GOT3 (cell line): ENCODE data around the gene OR2AT4.
"Not testable (repeated sequence)": the region's sequence is repeated elsewhere in the genome, so short reads cannot be mapped to it uniquely, and the experiment has no call there.

Experiments used
- DNase-seq: peaks from one replicate; lab custom pipeline; 2025; ENCODE audit warnings: mixed read lengths; lab: John Stamatoyannopoulos, UW

The OR2AT4 gene

DNA sequence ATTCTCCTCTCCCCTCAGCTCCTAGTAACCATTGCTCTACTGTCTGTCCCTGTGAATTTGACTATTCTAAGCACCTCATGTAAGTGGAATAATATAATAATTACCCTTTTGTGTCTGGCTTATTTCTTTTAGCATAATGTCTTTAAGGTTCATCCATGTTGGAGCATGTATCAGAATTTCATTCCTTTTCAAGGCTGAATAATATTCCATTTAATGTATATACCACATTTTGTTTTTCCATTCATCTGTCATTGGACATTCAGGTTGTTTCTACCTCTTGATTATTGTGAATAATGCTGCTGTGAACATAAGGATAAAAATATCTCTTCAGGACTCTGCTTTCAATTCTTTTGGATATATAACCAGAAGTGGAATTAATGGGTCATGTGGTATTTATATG lies 28.1 kb downstream of the OR2AT4 start:
- no peak for DNase-seq

DNA sequence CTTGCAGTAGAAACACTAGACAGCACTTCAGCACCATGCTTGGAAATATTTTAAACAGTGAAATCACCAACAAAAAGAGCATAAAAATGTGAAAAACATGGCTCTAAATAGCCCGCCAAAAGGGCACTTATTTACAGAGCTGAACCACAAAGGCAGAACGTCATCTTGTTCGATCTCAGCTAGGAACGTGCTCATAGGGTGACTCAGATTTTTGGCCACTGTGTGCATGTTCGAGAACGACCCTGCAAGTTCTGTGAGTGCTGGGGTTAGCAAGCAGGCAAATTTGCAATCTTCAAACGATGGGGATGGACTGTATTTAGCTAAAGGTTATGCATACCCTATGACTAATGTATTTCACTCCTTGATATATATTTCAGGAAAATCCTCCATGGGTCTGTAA lies 30.6 kb downstream of the OR2AT4 start:
- no peak for DNase-seq

DNA sequence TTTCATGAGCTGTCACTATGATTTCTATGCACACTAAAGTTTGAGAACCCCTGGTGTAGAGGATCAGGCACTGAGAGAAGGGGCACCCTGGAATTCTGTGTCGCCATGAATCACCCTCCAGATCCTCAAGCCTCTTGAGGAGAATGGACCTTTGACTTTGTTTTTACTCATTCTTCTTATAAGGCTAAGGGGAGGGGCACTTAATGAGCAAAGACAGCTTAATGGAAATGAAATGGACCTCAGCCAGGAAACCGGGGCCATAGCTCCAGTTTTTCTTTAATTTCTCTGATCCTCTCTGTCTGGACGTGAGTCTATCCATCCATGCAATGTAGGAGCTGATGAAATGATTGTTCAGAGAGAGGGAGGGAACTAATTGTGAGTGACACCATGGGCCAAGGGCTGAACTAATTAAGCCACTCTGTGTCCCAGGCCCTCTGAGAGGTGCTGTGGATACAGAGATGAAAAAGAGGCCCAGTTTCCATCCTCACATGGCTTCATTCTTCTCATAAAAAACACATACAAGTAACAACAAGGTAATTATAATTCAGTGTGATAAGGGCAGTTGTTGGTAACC lies 32.8 kb downstream of the OR2AT4 start:
- no peak for DNase-seq

DNA sequence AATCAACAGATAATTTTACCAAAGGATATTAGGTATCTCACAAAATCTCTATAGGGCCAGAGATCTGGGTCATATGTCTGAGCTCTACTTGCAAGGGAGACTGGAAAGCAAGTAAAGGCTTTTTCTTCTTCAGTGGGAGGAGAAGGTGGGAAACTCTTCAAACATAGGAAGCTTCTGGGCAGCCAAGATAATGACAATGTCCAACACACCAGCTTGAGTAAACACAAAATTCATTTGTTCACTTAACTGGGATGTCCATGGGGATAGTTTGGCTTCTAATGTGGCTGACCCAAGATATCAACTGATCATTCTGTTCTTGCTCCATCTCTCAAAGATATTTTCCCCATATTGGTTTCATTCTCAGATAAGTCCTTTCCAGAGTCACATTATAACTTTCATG lies 37.4 kb downstream of the OR2AT4 start:
- no peak for DNase-seq

DNA sequence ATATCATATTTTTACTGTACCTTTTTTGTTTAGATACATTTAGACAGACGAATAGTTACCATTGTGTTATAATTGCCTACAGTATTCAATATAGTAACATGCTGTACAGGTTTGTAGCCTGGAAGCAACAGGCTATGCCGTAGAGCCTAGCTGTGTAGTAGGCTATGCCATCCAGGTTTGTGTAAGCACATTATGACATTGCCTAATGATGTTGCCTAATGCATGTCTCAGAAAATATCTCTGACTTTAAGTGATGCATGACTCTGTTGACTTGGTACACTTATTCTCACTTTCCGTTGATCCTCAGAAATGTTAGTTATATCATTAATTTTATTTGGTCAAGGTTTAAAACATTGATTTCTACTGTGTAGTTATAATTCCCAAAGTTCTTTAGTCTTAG lies 39.9 kb downstream of the OR2AT4 start:
- no peak for DNase-seq

DNA sequence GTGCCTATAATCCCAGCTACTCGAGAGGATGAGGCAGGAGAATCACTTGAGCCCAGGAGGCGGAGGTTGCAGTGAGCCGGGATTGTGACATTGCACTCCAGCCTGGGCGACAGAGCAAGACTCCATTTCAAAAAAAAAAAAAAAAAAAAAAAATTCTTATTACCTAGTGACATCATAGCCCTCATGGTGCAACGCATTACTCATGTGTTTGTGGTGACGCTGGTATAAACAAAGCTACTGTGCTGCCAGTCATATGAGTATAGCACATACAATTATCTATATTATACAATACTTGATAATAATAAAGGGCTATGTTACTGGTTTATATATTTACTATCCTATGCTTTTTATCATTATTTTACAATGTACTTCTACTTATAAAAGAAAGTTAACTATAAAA lies 41.2 kb downstream of the OR2AT4 start:
- DNase-seq = no peak

DNA sequence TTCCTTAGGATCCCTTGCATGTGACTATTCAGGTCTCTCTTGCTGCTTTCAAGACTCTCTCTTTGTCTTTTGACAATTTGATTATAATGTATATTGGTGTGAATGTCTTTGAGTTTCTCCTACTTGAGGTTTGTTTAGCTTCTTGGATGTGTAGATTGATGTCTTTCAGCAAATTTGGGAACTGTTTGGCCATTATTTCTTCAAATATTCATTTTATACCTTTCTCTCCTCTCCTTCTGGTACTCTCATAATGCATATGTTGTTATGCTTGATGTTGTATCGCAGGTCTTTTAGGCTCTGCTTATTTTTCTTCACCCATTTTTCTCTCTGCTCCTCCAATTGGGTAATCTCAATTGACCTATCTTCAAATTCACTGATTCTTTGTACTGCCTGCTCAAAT lies 44.2 kb downstream of the OR2AT4 start:
- no peak for DNase-seq

GRCh38 chr11:75051043-75051442 lies 45.6 kb downstream of the OR2AT4 start:
- DNase-seq = no peak

DNA sequence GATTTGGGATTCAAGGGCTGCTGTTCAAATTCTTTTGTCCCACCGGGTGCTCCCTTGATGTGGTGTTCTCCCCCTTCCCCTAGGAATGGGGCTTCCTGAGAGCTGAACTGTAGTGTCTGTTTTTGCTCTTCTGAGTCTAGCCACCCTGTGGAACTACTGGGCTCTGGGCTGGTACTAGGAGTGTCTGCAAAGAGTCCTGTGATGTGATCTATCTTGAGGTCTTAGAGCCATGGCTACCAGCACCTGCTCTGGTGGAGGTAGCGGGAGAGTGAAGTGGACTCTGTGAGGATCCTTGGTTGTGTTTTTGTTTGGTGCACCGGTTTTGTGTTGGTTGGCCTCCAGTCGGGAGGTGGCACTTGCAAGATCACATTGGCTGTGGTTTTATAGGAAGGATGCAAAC lies 46.2 kb downstream of the OR2AT4 start:
- DNase-seq = no peak

DNA sequence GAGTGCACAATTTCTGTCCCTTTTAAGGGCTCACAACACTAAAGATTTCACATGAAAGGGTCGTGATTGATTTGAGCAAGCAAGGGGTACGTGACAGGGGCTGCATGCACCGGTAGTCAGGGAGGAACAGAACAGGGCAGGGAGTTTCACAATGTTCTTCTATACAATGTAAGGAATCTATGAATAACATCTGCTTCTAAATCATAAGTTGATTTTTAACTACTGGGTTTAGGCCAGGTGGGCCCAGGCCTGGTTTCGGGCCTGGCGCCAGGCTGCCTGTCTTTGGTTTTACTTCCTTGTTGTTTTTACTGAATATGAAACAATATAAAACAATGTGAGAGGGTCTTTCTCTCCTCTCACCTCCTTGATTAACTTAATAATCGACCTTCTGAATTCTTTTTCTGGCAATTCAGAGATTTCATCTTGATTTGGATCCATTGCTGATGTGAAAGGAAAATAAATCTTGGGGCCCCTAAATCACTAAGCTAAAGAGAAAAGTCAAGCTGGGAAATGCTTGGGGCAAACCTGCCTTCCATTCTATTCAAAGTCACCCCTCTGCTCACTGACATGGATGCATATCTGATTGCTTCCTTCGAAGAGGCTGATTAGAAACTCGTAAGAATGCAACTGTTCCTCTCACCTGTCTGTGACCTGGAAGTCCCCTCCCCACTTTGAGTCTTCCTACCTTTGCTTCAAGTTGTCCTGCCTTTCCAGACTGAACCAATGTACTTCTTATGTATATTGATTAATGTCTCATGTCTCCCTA lies 47.0 kb downstream of the OR2AT4 start:
- DNase-seq = not testable (repeated sequence)

DNA sequence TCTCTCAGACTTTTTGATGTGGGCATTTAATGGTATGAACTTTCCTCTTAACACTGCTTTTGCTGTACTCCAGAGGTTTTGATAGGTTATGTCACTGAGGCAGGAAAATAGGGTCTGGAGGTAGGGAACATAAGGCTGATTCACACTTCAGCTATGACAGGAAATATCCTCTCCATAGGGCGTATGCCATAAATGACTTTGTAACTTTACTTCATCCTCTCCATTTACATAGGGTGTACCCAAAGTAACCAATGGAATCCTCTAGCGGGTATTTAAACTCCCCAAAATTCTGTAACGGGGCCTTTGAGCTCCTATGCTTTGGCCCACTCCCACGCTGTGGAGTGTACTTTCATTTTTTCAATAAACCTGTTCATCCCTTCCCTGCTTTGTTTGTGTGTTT lies 49.5 kb downstream of the OR2AT4 start:
- no peak for DNase-seq

DNA sequence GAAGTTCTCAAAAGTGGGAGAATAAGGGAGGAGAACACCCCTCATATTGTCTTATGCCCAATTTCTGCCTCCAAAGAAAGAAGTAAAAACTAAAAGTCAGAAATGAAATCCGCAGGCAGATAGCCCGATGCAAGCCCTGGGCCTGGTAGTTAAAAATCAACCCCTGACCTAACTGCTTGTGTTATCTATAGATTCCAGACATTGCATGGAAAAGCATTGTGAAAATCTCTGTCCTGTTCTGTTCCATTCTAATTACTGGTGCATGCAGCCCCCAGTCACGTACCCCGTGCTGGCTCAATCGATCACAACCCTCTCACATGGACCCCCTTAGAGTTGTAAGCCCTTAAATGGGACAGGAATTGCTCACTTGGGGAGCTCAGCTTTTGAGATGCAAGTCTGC lies 50.0 kb downstream of the OR2AT4 start:
- not testable (repeated sequence) for DNase-seq

- not testable (repeated sequence) for DNase-seq
These were observed 52.1 kb downstream of the OR2AT4 start for GRCh38 chr11:75044381-75045170.

GRCh38 chr11:75041821-75042220 lies 54.9 kb downstream of the OR2AT4 start:
- DNase-seq = not testable (repeated sequence)

DNA sequence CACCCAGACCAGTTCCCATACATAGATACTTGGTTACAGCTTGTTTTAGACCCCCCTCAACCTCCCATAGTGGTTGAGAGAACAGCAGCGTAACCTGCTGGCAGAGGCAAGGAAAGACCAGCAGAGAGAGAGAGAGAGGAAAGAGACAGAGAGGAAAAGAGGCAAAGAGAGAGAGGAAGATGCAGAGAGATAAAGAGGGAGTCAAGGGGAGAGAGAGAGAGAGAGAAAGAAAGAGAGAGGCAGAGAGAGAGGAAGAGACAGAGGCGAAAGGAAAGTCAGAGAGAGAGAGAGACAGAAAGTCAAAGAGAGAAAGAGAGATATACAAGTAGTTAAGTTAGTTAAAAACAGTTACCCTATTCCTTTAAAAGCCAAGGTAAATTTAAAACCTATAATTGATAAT lies 55.4 kb downstream of the OR2AT4 start:
- no peak for DNase-seq

DNA sequence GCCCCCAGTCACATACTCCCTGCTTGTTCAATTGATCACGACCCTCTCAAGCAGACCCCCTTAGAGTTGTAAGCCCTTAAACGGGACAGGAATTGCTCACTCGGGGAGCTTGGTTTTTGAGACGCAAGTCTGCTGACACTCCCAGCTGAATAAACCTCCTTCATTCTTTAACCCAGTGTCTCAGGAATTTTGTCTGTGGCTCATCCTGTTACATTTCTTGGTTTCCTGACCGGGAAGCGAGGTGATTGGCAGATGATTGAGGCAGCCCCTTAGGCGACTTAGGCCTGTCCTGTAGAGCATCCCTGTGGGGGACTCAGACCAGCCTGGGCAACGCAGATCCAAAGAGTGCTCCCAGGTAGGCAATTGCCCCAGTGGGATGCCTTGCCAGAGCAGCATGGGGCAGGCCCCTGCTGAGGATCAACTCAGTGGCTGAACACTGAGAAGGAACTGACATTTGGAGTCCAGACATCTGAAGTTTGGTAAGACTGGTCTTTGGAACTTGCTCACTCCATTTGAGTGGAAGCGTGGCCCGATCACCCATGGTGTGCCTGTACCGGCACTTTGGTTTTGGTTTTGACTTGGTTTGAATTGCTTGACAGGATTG lies 56.4 kb downstream of the OR2AT4 start:
- DNase-seq = no peak

DNA sequence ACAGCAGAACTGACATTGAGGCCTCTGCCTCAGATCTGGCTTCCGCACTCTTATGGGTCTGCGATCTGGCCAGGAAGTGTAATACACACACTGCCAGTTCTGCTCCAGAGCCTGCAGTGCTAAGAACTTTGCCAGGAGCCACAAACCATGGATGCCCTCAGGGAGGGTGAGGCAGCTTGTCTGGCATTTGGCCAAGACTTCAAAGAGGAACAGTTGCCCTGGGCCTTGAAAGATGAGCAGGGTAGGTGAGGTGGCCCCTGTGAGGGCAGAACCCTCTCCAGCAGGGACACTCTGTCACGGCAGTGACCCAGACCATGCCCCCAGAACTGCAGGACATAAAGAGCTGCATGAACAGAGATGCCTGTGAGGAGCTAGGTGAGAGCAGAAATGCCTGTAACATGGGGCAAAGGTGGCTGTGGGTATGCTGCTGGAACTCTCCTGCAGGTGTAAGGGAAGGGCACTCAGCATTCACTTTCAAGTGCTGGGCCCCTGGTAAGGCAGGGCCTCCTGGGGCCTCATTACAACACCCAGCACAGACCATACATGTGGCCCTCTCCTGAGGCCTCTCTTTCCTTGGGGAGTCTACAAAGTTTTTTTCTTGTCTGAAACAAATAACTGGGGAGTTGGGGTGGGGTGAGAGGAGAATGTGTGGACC lies 60.6 kb downstream of the OR2AT4 start:
- DNase-seq = no peak

GRCh38 chr11:75035256-75035655 lies 61.4 kb downstream of the OR2AT4 start:
- DNase-seq = no peak

DNA sequence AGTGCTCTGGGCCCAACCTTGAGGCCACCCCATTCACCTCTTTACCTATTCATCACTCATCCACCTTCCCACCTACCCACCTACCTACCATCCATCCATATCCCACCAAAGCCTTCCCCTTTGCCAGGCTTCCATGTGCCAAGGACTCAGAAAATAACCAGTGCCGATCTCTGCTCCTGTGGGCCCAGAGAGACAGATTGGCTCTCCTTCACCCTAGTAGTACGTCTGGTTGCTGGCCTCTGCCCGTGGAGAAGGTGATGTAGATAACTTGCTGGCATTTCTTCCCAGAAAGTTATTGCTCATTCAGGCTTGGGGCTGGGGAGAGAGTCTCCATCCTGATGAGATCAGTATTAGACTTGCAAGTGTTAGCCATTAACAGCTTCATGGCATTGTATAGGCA lies 62.8 kb downstream of the OR2AT4 start:
- DNase-seq = no peak

- DNase-seq = no peak
These were observed 64.1 kb downstream of the OR2AT4 start for GRCh38 chr11:75032550-75032935.

DNA sequence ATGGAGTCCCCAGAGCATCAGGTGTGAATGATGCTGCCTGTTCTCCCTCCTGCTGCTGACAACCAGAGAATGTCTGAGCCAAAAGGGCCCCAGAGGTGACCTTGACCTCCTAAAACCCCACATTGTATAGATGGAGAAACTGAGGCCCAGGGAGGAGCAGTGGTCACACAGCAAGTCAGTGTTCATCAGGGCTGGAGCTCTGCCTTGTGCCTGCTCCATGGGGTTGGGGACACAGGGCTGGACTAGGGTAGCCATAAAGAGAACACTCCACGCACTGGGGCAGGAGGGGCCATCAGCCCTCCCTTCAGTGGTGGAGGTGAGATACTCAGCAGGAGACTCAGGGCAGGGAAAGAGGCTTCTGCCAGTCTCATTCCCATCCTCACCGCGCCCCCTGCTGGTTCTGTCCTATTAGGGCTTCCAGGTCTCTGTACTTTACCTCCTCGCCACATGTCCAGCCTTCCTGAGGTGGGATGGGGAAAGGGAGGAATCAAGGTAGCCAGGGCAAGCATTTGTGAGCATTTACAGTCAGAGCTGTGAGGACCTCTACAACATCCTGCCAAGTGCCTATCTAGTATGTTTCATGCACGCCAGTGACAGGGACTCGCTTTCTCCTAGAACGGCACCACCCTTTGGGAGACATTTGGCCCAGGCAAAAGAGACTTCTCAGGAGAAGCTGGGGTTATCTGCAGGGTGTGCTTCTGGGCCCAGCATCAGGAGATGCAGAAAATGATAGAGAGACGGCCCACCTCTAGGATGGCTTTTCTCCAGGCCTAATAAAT lies 64.7 kb downstream of the OR2AT4 start:
- DNase-seq = no peak
